SHP77 (cell line): ENCODE measurements around the gene ANKS1A.
"Not testable (repeated sequence)": the region's sequence is repeated elsewhere in the genome, so short reads cannot be mapped to it uniquely, and the experiment has no call there.

Experiments
- DNase-seq, 2 experiments: peaks; one replicate each; lab custom pipeline; 2025; lab: John Stamatoyannopoulos, UW

The ANKS1A gene

GRCh38 chr6:34922177-34922663, 33.2 kb downstream of the ANKS1A start:
- DNase-seq: no peak

GRCh38 chr6:34924831-34925625, 36.0 kb downstream of the ANKS1A start:
- no peak for DNase-seq

- no peak for DNase-seq
These were observed 37.6 kb downstream of the ANKS1A start for GRCh38 chr6:34926655-34927054.

- no peak for DNase-seq
These were observed 39.2 kb downstream of the ANKS1A start for GRCh38 chr6:34928220-34928619.

GRCh38 chr6:34928695-34929094, 39.6 kb downstream of the ANKS1A start:
- no peak for DNase-seq

- no peak for DNase-seq
These were observed 40.4 kb downstream of the ANKS1A start for GRCh38 chr6:34929241-34929978.

GRCh38 chr6:34930221-34930620, 41.2 kb downstream of the ANKS1A start:
- no peak for DNase-seq

GRCh38 chr6:34932202-34932601, 43.1 kb downstream of the ANKS1A start:
- DNase-seq: not testable (repeated sequence)

- no peak for DNase-seq
These were observed 45.5 kb downstream of the ANKS1A start for GRCh38 chr6:34934516-34934915.

- DNase-seq: no peak
These were observed 49.2 kb downstream of the ANKS1A start for GRCh38 chr6:34938268-34938667.

- DNase-seq: no peak
These were observed 51.0 kb downstream of the ANKS1A start for GRCh38 chr6:34940030-34940434.

- no peak for DNase-seq
These were observed 52.4 kb downstream of the ANKS1A start for GRCh38 chr6:34941421-34941820.

- DNase-seq: no peak
These were observed 56.3 kb downstream of the ANKS1A start for GRCh38 chr6:34945317-34945716.

- DNase-seq: no peak
These were observed 58.5 kb downstream of the ANKS1A start for GRCh38 chr6:34947561-34947960.

- DNase-seq: no peak
These were observed 60.6 kb downstream of the ANKS1A start for GRCh38 chr6:34949636-34950035.

- DNase-seq: peak; percentile 11 to 28
These were observed 61.8 kb downstream of the ANKS1A start for GRCh38 chr6:34950849-34951248.

- DNase-seq: no peak
These were observed 62.7 kb downstream of the ANKS1A start for GRCh38 chr6:34951731-34952130.

GRCh38 chr6:34953061-34954025, 64.3 kb downstream of the ANKS1A start:
- peak; percentile 51 to 72 for DNase-seq

- DNase-seq: no peak
These were observed 66.4 kb downstream of the ANKS1A start for GRCh38 chr6:34955442-34955841.

GRCh38 chr6:34957231-34957783, 68.3 kb downstream of the ANKS1A start:
- DNase-seq: no peak

GRCh38 chr6:34958734-34959133, 69.7 kb downstream of the ANKS1A start:
- DNase-seq: no peak

- DNase-seq: no peak
These were observed 70.2 kb downstream of the ANKS1A start for GRCh38 chr6:34959224-34959623.
